ENCODE data around the gene CACNG1. TPM values are rescaled to one million over a fixed set of nuclear protein-coding genes. Genes with fewer than 3 reads are reported as not detected.

The CACNG1 gene
- total and polyA plus RNA-seq, 2 donors (not counting 3 experiments of a cell fraction or from before 2014, with no cell fraction given), result not detected

DNA sequence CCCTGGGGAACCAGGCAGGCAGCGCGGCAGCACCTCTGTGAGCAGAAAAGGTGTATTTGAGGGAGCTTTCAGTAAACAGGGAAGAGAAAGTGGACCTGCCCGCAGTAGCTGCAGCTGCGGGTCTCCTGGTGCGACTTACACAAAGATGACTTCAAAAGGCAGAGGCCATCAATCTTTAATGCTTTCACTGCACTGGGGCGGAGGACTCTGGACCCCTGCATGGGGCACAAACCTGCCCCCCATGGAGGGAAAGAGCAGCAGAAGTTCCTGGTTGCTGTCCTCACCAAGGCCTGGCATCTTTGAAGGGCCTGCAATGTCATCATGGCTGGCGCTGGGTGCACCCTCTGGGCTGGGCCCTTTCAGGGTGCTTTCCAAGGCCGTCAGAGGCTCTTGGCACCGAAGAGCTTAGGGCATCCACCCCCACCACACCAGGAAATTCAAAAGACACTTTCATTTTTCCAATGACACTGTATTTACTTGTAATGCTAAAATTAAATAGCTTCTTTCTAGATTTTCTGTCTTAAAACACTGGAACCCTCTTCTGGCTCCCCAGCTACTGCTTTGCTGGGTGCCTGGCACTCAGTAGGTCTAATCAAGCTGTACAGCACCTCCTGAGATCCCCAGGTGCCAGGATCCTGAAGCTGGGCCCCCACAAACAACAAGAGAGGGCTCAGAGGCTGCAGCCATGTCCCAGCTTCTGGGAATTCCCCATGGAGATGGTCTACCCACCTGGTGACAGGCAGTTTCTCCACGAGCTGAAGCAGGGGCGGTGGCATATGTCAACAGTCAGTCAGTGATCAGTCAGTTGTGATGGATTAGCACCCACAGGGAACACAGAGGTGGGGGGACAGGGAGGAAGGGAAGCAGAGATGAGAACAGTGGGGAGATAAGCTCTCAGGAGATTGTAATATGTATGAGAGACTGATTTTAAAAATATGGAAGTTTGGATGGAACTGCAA, 2.1 kb upstream of the CACNG1 start:
- ChIA-PET CTCF (interaction anchor here (1.0 kb wide), 2 partner anchors 19 to 25 kb away, joined by 3 read pairs; no protein-coding TSS in a partner anchor), POLR2A (no interaction called here)
- Histone ChIP-seq H2AFZ (ENCODE audit: low read depth, low read length) (no peak overlapping the region), H3K79me2 (ENCODE audit: control insufficient read depth, insufficient read depth, low read length) (no peaks in the 10 kb centered on the region), H3K9ac (replicated peaks; ENCODE audit: extremely low read depth, insufficient read depth, low read length) (no peak overlapping the region), H3K4me2 (ENCODE audit: insufficient read depth, low read length) (no peak overlapping the region), H3K4me3 (replicated peaks in 1 of 3; ENCODE audit: insufficient read depth in 1 of 3, low read depth in 1 of 3, low read length in 3 of 3) (no peak overlapping the region), H4K20me1 (replicated peaks; ENCODE audit: control insufficient read depth, extremely low read depth, insufficient read depth, low read length) (no peaks in the 10 kb centered on the region), H3K36me3 (ENCODE audit: control insufficient read depth in 2 of 2, extremely low read depth in 1 of 2, insufficient read depth in 2 of 2, low read length in 2 of 2) (no peaks in the 10 kb centered on the region), H3K4me1 (ENCODE audit: control insufficient read depth, extremely low read depth, insufficient read depth, low read length) (no peaks in the 10 kb centered on the region), H3K27ac (ENCODE audit: insufficient read depth, low read depth, low read length) (no peak overlapping the region), H3K9me1 (replicated peaks; ENCODE audit: control insufficient read depth, extremely low read depth, insufficient read depth, low read length) (no peaks in the 10 kb centered on the region), H3K9me3 (replicated peaks; ENCODE audit: control insufficient read depth, insufficient read depth, low read length) (no peaks in the 10 kb centered on the region), H3K27me3 (ENCODE audit: control insufficient read depth in 2 of 2, insufficient read depth in 2 of 2, low read length in 2 of 2) (no peaks in the 10 kb centered on the region)
- DNase-seq (ENCODE audit: low read depth, low spot score), result no peak
- no peak for FAIRE-seq
- BruUV-seq (replicated peaks), result no TSS peak
- intact Hi-C loops (cut with micrococcal nuclease) (no loop called here), dilution Hi-C loops (cut with MboI; ENCODE audit: extremely low pct_ligation_motif_present, low sequenced_read_pairs) (no loop called here)
- TF ChIP-seq, protein P1, sequence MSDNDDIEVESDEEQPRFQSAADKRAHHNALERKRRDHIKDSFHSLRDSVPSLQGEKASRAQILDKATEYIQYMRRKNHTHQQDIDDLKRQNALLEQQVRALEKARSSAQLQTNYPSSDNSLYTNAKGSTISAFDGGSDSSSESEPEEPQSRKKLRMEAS (IDR thresholded peaks at IDR 0.05; ENCODE audit: insufficient read depth, insufficient read length), result no peak
- TF ChIP-seq, protein P2, sequence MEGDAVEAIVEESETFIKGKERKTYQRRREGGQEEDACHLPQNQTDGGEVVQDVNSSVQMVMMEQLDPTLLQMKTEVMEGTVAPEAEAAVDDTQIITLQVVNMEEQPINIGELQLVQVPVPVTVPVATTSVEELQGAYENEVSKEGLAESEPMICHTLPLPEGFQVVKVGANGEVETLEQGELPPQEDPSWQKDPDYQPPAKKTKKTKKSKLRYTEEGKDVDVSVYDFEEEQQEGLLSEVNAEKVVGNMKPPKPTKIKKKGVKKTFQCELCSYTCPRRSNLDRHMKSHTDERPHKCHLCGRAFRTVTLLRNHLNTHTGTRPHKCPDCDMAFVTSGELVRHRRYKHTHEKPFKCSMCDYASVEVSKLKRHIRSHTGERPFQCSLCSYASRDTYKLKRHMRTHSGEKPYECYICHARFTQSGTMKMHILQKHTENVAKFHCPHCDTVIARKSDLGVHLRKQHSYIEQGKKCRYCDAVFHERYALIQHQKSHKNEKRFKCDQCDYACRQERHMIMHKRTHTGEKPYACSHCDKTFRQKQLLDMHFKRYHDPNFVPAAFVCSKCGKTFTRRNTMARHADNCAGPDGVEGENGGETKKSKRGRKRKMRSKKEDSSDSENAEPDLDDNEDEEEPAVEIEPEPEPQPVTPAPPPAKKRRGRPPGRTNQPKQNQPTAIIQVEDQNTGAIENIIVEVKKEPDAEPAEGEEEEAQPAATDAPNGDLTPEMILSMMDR (IDR thresholded peaks at IDR 0.05; ENCODE audit: extremely low read depth in 1 of 2, insufficient read depth in 1 of 2, low read depth in 1 of 2, low read length in 2 of 2), result no peak
- TF ChIP-seq JUN (IDR thresholded peaks at IDR 0.05; ENCODE audit: borderline replicate concordance, insufficient read depth, insufficient read length, low read depth) (no peak), GATA2 (IDR thresholded peaks at IDR 0.05; ENCODE audit: insufficient read depth, insufficient read length, low read depth, low read length) (no peak), EZH2 (IDR thresholded peaks at IDR 0.05; ENCODE audit: borderline replicate concordance, low read depth, low read length, severe bottlenecking) (no peak), FOS (IDR thresholded peaks at IDR 0.05; ENCODE audit: borderline replicate concordance, insufficient read depth, low read length) (no peak), MYC (IDR thresholded peaks at IDR 0.05; ENCODE audit: low read depth, low read length) (no peak), POLR2A (IDR thresholded peaks at IDR 0.05; ENCODE audit: low read depth, low read length) (no peak), POLR2AphosphoS5 (IDR thresholded peaks at IDR 0.05; ENCODE audit: insufficient read depth, low read depth, low read length) (no peak)

Data from endothelial cell of umbilical vein (primary cell).